Colonic mucosa (tissue), 4 donors: ENCODE measurements around the gene SLF1. TPM values are rescaled to one million over a fixed set of nuclear protein-coding genes. Genes with fewer than 3 reads are reported as not detected.

Source experiments
- DNase-seq: peaks from one replicate; pipeline ENCODE4 v3.0.0-alpha.2; 2020
- H3K27ac ChIP-seq: fragments of 200-600 bp; one replicate; pipeline ENCODE4 v1.8.0; 2021
- H3K27me3 ChIP-seq: fragments of 200-600 bp; one replicate; pipeline ENCODE4 v1.8.0; 2021
- H3K36me3 ChIP-seq: fragments of 200-600 bp; one replicate; pipeline ENCODE4 v1.8.0; 2021
- H3K4me1 ChIP-seq: fragments of 200-600 bp; one replicate; pipeline ENCODE4 v1.8.0; 2021; ENCODE audit warnings: mild to moderate bottlenecking
- H3K4me3 ChIP-seq: fragments of 200-600 bp; one replicate; pipeline ENCODE4 v1.8.0; 2021
- H3K9ac ChIP-seq, 2 donors: one replicate each; pipeline ENCODE4 v1.7.0; 2013; ENCODE audit warnings: control low read depth in 2 of 2, low read depth in 2 of 2, low read length in 2 of 2
- H3K9me3 ChIP-seq: fragments of 200-600 bp; one replicate; pipeline ENCODE4 v1.8.0; 2021
- intact Hi-C: fragments of 100-400 bp; cut with DNase I; formaldehyde crosslinking; loops from one replicate; pipeline ENCODE4 v1.14.1; 2022
- total RNA-seq, 2 donors: library from RNA; stranded (reverse); fragmentation: NEBNext Ultra II Directional in 1 of 2; extraction: Animal tissue kit (Norgen Biotek cat#: 25700) in 1 of 2; gene quantifications; one replicate each; pipeline ENCODE4 v1.2.1, GENCODE V29; 2021
- TF ChIP-seq, protein P1 (sequence below): fragments of 200-600 bp; IDR thresholded peaks from one replicate; pipeline ENCODE4 v1.8.0; 2022; ENCODE audit warnings: antibody characterized with exemption, mild to moderate bottlenecking
- donor health status: healthy.
- donor health status: DM: no; HTN: no; CAD: no.
- donor health status: DM: no; HTN: no; CAD: no.

The SLF1 gene
- total RNA-seq, 2 donors from 2014 or later: 3.8 to 8.4 TPM

DNA sequence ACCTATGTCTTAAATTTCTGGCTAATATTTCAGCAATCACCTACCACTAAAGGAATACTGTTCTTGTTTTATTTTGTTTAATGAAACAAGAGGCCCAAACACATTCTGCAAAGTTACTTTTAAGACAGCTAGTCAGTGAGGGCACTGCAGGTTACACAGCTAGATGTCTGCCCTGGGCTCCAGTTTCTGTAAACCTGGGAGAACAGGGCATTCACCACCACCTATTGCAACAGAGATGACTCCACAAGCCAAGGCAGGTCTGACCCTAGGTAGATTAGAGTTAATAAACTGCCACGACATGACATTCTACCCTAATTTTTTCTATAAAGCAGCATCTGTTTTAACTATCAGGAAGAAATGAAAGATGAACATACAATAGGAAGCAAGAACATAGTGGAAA lies 90.8 kb downstream of the SLF1 start:
- TF ChIP-seq, protein P1, sequence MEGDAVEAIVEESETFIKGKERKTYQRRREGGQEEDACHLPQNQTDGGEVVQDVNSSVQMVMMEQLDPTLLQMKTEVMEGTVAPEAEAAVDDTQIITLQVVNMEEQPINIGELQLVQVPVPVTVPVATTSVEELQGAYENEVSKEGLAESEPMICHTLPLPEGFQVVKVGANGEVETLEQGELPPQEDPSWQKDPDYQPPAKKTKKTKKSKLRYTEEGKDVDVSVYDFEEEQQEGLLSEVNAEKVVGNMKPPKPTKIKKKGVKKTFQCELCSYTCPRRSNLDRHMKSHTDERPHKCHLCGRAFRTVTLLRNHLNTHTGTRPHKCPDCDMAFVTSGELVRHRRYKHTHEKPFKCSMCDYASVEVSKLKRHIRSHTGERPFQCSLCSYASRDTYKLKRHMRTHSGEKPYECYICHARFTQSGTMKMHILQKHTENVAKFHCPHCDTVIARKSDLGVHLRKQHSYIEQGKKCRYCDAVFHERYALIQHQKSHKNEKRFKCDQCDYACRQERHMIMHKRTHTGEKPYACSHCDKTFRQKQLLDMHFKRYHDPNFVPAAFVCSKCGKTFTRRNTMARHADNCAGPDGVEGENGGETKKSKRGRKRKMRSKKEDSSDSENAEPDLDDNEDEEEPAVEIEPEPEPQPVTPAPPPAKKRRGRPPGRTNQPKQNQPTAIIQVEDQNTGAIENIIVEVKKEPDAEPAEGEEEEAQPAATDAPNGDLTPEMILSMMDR: no peak
- H3K27me3 ChIP-seq: no peaks in the 10 kb centered on the region
- intact Hi-C loops: no loop called here

DNA sequence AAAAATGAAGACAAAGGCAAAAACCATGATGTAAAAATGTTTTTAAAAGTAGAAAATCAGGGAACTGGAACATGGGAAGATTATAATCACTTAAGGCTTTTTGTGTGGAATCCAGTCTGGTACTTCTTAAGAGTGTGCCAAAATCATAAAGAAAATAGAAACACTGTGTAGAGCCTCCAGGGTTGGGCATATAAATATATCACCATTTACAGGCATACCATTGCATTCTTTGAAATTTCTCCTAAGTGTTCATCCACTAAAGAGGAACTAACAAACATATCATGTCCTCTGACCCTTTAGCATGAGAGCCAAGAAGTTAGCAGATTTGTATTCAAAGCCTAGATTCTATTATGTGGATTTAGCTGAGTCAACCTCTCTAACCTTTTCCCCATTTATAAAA lies 93.3 kb downstream of the SLF1 start:
- no peak overlapping the region for H3K27ac ChIP-seq
- H3K9me3 ChIP-seq: no peaks in the 10 kb centered on the region
- H3K27me3 ChIP-seq: no peaks in the 10 kb centered on the region
- H3K4me3 ChIP-seq: no peak overlapping the region
- no peaks in the 10 kb centered on the region for H3K36me3 ChIP-seq
- no peak overlapping the region for H3K9ac ChIP-seq
- TF ChIP-seq, protein P1: no peak
- no peak for DNase-seq
- H3K4me1 ChIP-seq: no peaks in the 10 kb centered on the region
- intact Hi-C loops: no loop called here

More for the DNA sequence above, 90.8 kb downstream of the SLF1 start:
- no peak for DNase-seq
- no peaks in the 10 kb centered on the region for H3K36me3 ChIP-seq
- H3K9ac ChIP-seq: no peak overlapping the region
- no peaks in the 10 kb centered on the region for H3K4me1 ChIP-seq
- H3K4me3 ChIP-seq: no peak overlapping the region
- H3K27ac ChIP-seq: no peak overlapping the region
- no peaks in the 10 kb centered on the region for H3K9me3 ChIP-seq

DNA sequence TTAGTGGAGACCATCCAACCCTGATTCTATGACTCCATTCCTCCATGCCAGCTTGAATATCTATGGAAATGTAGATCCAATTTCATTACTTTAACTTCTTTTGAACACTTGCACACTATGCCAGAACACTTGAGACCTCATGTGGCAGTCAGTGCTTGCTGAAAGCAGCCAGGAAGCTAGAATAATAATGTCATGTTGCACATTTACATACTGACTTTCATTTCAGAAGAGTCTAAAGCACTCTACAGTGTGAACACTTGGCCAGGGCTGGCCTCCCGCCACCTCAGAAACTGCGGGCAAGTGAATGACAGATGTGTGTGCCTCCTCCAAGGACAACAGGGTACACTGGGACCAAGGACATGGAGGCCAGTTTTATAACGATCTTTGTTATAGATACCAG lies 97.3 kb downstream of the SLF1 start:
- DNase-seq: no peak
- TF ChIP-seq, protein P1: no peak
- H3K36me3 ChIP-seq: no peaks in the 10 kb centered on the region
- H3K27me3 ChIP-seq: no peaks in the 10 kb centered on the region
- H3K4me3 ChIP-seq: no peak overlapping the region
- H3K9ac ChIP-seq: no peak overlapping the region
- H3K27ac ChIP-seq: no peak overlapping the region
- no peaks in the 10 kb centered on the region for H3K9me3 ChIP-seq
- intact Hi-C loops: no loop called here
- no peaks in the 10 kb centered on the region for H3K4me1 ChIP-seq

- Histone ChIP-seq H3K36me3 (no peaks in the 10 kb centered on the region), H3K27ac (no peak overlapping the region), H3K4me3 (no peak overlapping the region), H3K9ac (no peak overlapping the region), H3K9me3 (no peaks in the 10 kb centered on the region), H3K27me3 (no peaks in the 10 kb centered on the region), H3K4me1 (no peaks in the 10 kb centered on the region)
- DNase-seq: no peak
- intact Hi-C loops: no loop called here
- TF ChIP-seq, protein P1: no peak
Observed at GRCh38 chr5:94725142-94725541, 106.7 kb downstream of the SLF1 start.

DNA sequence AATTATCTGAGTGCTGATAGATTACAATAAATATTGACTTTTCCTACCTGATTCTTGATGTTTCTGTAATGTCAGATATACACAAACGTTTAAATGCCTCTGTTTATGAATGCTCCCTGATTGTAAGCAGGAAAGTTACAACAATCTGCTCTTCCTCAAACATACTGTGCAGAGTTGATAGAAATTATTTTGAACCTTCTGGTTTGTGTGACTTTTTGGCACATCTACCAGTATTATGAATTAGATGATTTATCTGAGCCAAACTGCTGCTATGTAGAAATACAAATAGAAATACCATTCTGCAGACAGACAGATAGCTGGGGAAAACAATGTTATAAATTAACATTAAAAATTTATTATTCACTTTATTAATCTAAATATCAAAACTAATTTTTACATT lies 113.0 kb downstream of the SLF1 start:
- no peak for DNase-seq
- Histone ChIP-seq H3K27ac (no peak overlapping the region), H3K4me3 (no peak overlapping the region), H3K36me3 (no peaks in the 10 kb centered on the region), H3K9ac (no peak overlapping the region), H3K27me3 (no peaks in the 10 kb centered on the region), H3K9me3 (no peaks in the 10 kb centered on the region), H3K4me1 (no peaks in the 10 kb centered on the region)
- TF ChIP-seq, protein P1: no peak
- intact Hi-C loops: no loop called here

DNA sequence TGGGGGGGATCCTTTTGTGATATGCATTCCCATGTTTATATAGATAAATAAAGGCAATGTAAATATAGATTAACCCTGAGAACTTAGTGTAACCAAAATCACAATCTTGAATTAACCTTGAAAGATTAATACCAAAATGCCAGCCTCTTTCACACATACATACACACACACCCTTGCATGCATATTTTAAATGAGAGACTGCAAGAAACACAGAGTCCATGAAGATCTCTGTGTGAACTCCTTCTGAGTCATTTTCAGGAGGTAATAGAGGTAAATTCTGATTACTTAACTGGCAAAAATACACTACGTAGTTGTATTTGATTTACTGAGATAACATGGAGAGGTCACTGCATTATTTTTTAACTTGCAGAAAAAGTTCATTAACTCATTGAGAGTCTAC lies 118.0 kb downstream of the SLF1 start:
- TF ChIP-seq, protein P1: no peak
- no peaks in the 10 kb centered on the region for H3K36me3 ChIP-seq
- H3K4me1 ChIP-seq: no peaks in the 10 kb centered on the region
- no peak overlapping the region for H3K4me3 ChIP-seq
- H3K9ac ChIP-seq: no peak overlapping the region
- H3K9me3 ChIP-seq: no peaks in the 10 kb centered on the region
- DNase-seq: no peak
- no peaks in the 10 kb centered on the region for H3K27me3 ChIP-seq
- intact Hi-C loops: loop anchor here (2.0 kb wide), 1 partner anchor 212 kb away; no protein-coding TSS in a partner anchor
- H3K27ac ChIP-seq: no peak overlapping the region
